ENCODE data around the gene PLEKHG4B.
"Not testable (repeated sequence)": the region's sequence is repeated elsewhere in the genome, so short reads cannot be mapped to it uniquely, and the experiment has no call there.

The PLEKHG4B gene

GRCh38 chr5:159448-160172 lies 67.6 kb downstream of the PLEKHG4B start:
- DNase-seq, result no peak

- no peak for DNase-seq
These were observed 68.2 kb downstream of the PLEKHG4B start for GRCh38 chr5:160173-160510.

- no peak for DNase-seq
These were observed 69.2 kb downstream of the PLEKHG4B start for GRCh38 chr5:160921-161802.

- DNase-seq, result no peak
These were observed 69.8 kb downstream of the PLEKHG4B start for GRCh38 chr5:161803-162110.

GRCh38 chr5:162190-162564 lies 70.2 kb downstream of the PLEKHG4B start:
- DNase-seq, result no peak

- no peak for DNase-seq
These were observed 70.8 kb downstream of the PLEKHG4B start for GRCh38 chr5:162565-163337.

- no peak for DNase-seq
These were observed 71.3 kb downstream of the PLEKHG4B start for GRCh38 chr5:163338-163620.

- no peak for DNase-seq
These were observed 71.9 kb downstream of the PLEKHG4B start for GRCh38 chr5:163841-164240.

- DNase-seq, result no peak
These were observed 72.3 kb downstream of the PLEKHG4B start for GRCh38 chr5:164244-164643.

- not testable (repeated sequence) for DNase-seq
These were observed 72.8 kb downstream of the PLEKHG4B start for GRCh38 chr5:164783-165182.

- no peak for DNase-seq
These were observed 74.7 kb downstream of the PLEKHG4B start for GRCh38 chr5:166441-167372.

GRCh38 chr5:167511-167910 lies 75.5 kb downstream of the PLEKHG4B start:
- no peak for DNase-seq

GRCh38 chr5:167982-168660 lies 76.2 kb downstream of the PLEKHG4B start:
- no peak for DNase-seq

GRCh38 chr5:169071-169727 lies 77.2 kb downstream of the PLEKHG4B start:
- DNase-seq, result no peak

GRCh38 chr5:169728-170094 lies 77.7 kb downstream of the PLEKHG4B start:
- DNase-seq, result no peak

- no peak for DNase-seq
These were observed 79.2 kb downstream of the PLEKHG4B start for GRCh38 chr5:170971-171800.

GRCh38 chr5:171801-172331 lies 79.9 kb downstream of the PLEKHG4B start:
- no peak for DNase-seq

GRCh38 chr5:172421-172820 lies 80.5 kb downstream of the PLEKHG4B start:
- no peak for DNase-seq

GRCh38 chr5:172841-173251 lies 80.9 kb downstream of the PLEKHG4B start:
- DNase-seq, result no peak

Data from NCI-H774 (cell line).